Gastroesophageal sphincter (tissue), 4 donors: ENCODE data around the gene EMP1. TPM values are rescaled to one million over a fixed set of nuclear protein-coding genes. Genes with fewer than 3 reads are reported as not detected.
A peak's percentile ranks its signal among the peaks of the same experiment; 100 is the strongest.

Experiments used
- ATAC-seq: fragments of 150-250 bp; one replicate; pipeline ENCODE4 v1.9.1; 2016; ENCODE audit warnings: mild to moderate bottlenecking, moderate library complexity
- H3K27ac ChIP-seq, 4 donors: fragments of 200-600 bp; sonication (generic) in 3 of 4; 1 replicate in 3 of 4; 2 replicates in 1 of 4; pipeline ENCODE4 v1.5.1; 2016 to 2019
- H3K27me3 ChIP-seq: fragments of 200-600 bp; sonication (generic); one replicate; pipeline ENCODE4 v1.5.1; 2019
- H3K36me3 ChIP-seq, 2 donors: fragments of 200-600 bp; sonication (generic); one replicate each; pipeline ENCODE4 v1.5.1; 2019; ENCODE audit warnings: control low read depth in 1 of 2
- H3K4me1 ChIP-seq, 3 donors: fragments of 200-600 bp; sonication (generic); 1 replicate in 2 of 3; 2 replicates in 1 of 3; pipeline ENCODE4 v1.5.1; 2016 to 2019; ENCODE audit warnings: control low read depth in 2 of 3
- H3K4me3 ChIP-seq, 2 donors: fragments of 200-600 bp; sonication (generic); one replicate each; pipeline ENCODE4 v1.5.1; 2019; ENCODE audit warnings: mild to moderate bottlenecking in 1 of 2, moderate library complexity in 1 of 2
- H3K9me3 ChIP-seq, 3 donors: fragments of 200-600 bp; sonication (generic); one replicate each; pipeline ENCODE4 v1.5.1; 2017 to 2019; ENCODE audit warnings: control low read depth in 2 of 3
- CTCF ChIP-seq, 4 experiments: fragments of 200-600 bp in 2 of 4; fragments of 450-650 bp in 2 of 4; sonication (generic) in 1 of 4; IDR thresholded peaks; one replicate each; pipeline ENCODE4 v1.5.1; 2017 to 2019; ENCODE audit warnings: antibody characterized with exemption in 4 of 4, mild to moderate bottlenecking in 2 of 4, moderate library complexity in 2 of 4
- EP300 ChIP-seq: sonication (generic); formaldehyde crosslinking; IDR thresholded peaks from one replicate; pipeline ENCODE4 v1.6.1; 2017; ENCODE audit warnings: antibody characterized with exemption, mild to moderate bottlenecking
- POLR2A ChIP-seq, 2 donors: fragments of 450-650 bp; IDR thresholded peaks; one replicate each; pipeline ENCODE4 v1.6.1; 2017; ENCODE audit warnings: antibody characterized with exemption in 2 of 2, mild to moderate bottlenecking in 2 of 2, moderate library complexity in 1 of 2
- POLR2AphosphoS5 ChIP-seq: sonication (generic); formaldehyde crosslinking; IDR thresholded peaks from one replicate; pipeline ENCODE4 v1.6.1; 2017; ENCODE audit warnings: antibody characterized with exemption
- WGBS, 2 donors: methylation state at CpG; one replicate each; pipeline ENCODE4 v1.1.5; 2018; ENCODE audit warnings: low coverage in 1 of 2; 5-methylcytosine and 5-hydroxymethylcytosine counted together
- total RNA-seq, 4 donors: library from RNA; depleted of rRNA; stranded (reverse); fragments of >200 nt; gene quantifications; one replicate each; pipeline ENCODE4 v1.1.0, GENCODE V29; 2016

EMP1 gene
- total RNA-seq, 4 donors from 2014 or later: 50.0 to 482 (median 331) TPM

- ATAC-seq: no peak
- no peak overlapping the region for H3K27ac ChIP-seq
- TF ChIP-seq EP300 (no peak), CTCF (IDR thresholded peaks at IDR 0.05) (no peak), POLR2A (IDR thresholded peaks at IDR 0.05) (no peak), POLR2AphosphoS5 (no peak)
Observed at GRCh38 chr12:13176256-13176655, 20.3 kb upstream of the EMP1 start.

DNA sequence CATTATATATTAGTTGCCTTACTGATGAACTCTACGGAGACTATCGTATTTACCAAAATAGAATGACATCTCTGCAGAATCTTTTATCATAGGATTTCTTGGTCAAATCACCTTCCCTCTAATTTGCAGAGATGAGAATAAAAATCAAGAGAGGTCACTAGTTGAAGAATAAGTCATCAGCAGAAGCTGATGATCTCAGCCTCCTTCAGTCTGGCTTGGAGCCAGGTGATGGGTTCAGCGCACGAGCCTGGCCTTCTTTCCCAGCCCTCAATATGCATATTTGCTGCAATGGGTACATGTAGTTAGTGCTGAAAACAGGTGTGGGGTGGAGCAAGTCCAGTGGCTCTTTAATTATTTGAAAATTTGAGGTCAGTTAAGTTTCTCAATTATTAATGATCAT is 19.2 kb upstream of the EMP1 start:
- H3K9me3 ChIP-seq: no peaks in the 10 kb centered on the region
- ATAC-seq: no peak
- peaks cover 0 to 36% (median 17%) of the 10 kb centered on the region in 3 donors for H3K4me1 ChIP-seq
- H3K27me3 ChIP-seq: peaks cover 3% of the 10 kb centered on the region
- no peak for TF ChIP-seq EP300
- H3K27ac ChIP-seq: no peak overlapping the region
- no peak overlapping the region for H3K4me3 ChIP-seq
- WGBS, 2 donors: 77 to 82% methylated on average over 2 to 4 of the region's 4 CpGs
- H3K36me3 ChIP-seq: no peaks in the 10 kb centered on the region

More at GRCh38 chr12:13176256-13176655, 20.3 kb upstream of the EMP1 start:
- peaks cover 0 to 45% (median 22%) of the 10 kb centered on the region in 3 donors for H3K4me1 ChIP-seq
- H3K36me3 ChIP-seq: no peaks in the 10 kb centered on the region
- peaks cover 3% of the 10 kb centered on the region for H3K27me3 ChIP-seq
- 82 to 90% methylated on average over 2 to 4 of the region's 4 CpGs for WGBS, 2 donors
- H3K4me3 ChIP-seq: no peak overlapping the region
- no peaks in the 10 kb centered on the region for H3K9me3 ChIP-seq

DNA sequence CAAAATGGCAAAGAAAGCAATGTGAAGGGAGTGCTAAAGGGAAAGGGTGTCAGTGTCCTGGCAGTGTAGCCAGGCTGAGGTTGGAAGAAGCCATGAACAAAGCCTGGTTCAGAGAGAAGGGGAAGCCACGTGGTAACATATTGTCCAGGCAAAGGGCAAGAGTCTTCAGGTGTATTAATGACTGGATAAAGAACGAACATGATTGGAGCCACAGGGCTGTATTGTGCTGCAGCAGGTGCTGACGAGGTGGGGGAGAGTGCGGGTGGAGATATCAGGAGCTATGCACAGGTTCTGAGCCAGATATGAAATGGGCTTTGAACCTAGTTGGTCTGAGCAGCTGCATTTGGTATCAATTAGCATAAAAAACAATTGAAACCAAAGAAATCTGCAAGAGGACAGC is 18.6 kb upstream of the EMP1 start:
- 84 to 94% methylated on average over 4 of the region's 4 CpGs for WGBS, 2 donors
- Histone ChIP-seq H3K4me3 (no peak overlapping the region), H3K36me3 (no peaks in the 10 kb centered on the region), H3K4me1 (peaks cover 0 to 32% (median 13%) of the 10 kb centered on the region in 3 donors), H3K9me3 (no peaks in the 10 kb centered on the region), H3K27me3 (peaks cover 3% of the 10 kb centered on the region), H3K27ac (no peak overlapping the region)
- no peak for TF ChIP-seq POLR2AphosphoS5
- no peak for TF ChIP-seq CTCF (IDR thresholded peaks at IDR 0.05)
- TF ChIP-seq EP300: no peak
- TF ChIP-seq POLR2A (IDR thresholded peaks at IDR 0.05): no peak
- ATAC-seq: no peak

DNA sequence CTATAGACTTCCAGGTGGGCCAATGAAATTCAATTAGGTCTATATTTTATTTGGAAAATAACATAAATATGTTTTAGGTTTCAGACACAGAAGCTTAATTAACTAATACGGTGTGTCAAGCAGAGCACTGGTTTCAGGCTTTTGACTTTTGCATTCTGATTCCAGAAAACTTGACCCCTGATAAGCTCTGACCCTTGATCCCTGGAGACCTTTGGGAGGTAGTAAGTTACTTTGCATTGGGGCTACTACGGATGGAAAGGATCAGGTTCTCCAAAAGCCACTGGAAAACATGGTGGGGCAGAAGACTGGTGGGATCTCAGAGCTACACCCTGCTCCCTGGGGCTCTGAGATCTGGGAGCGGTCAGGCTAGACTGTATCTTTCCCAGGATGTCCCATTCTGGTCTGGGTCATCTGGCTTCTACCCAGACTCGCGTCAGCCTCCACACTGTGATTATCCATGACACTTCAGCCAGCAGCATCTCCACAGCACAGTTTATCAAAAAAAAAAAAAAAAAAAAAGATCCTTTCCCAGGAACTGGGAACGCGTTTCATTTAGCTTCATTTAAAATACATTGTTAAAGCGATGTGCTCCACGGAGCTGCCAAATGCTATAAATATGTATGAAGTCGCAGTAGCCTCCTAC is 17.8 kb upstream of the EMP1 start:
- Histone ChIP-seq H3K27ac (peak overlapping the region in 3 of 4 donors; percentile 66 to 79 (median 67)), H3K4me3 (no peak overlapping the region), H3K27me3 (peaks cover 3% of the 10 kb centered on the region), H3K4me1 (peaks cover 0 to 26% (median 13%) of the 10 kb centered on the region in 3 donors), H3K36me3 (no peaks in the 10 kb centered on the region), H3K9me3 (no peaks in the 10 kb centered on the region)
- peak; percentile 70 for ATAC-seq
- 13 to 25% methylated on average over 6 to 10 of the region's 10 CpGs for WGBS, 2 donors
- TF ChIP-seq POLR2AphosphoS5 (no peak), CTCF (IDR thresholded peaks at IDR 0.05) (no peak), POLR2A (IDR thresholded peaks at IDR 0.05) (no peak), EP300 (no peak)

GRCh38 chr12:13179211-13180074 is 17.1 kb upstream of the EMP1 start:
- WGBS, 2 donors: 8 to 50% methylated on average over 1 to 5 of the region's 11 CpGs
- peaks cover 3% of the 10 kb centered on the region for H3K27me3 ChIP-seq
- TF ChIP-seq POLR2A (IDR thresholded peaks at IDR 0.05) (no peak), CTCF (IDR thresholded peaks at IDR 0.05) (peak in 1 of 4 experiments; percentile 6)
- peaks cover 0 to 19% (median 13%) of the 10 kb centered on the region in 3 donors for H3K4me1 ChIP-seq
- H3K9me3 ChIP-seq: no peaks in the 10 kb centered on the region
- no peaks in the 10 kb centered on the region for H3K36me3 ChIP-seq
- H3K4me3 ChIP-seq: peak overlapping the region in 1 of 2 donors; percentile 1
- peak; percentile 69 for ATAC-seq
- peak overlapping the region in 3 of 4 donors; percentile 67 to 81 (median 79) for H3K27ac ChIP-seq
